Ishikawa (cell line): ENCODE results near the gene MFSD2A.

Experiments used
- CEBPB ChIP-seq: IDR thresholded peaks from 2 replicates; pipeline ENCODE4 v1.6.1; 2012
- CREB1 ChIP-seq: IDR thresholded peaks from 2 replicates; pipeline ENCODE4 v1.6.1; 2012; ENCODE audit warnings: low read depth
- EGR1 ChIP-seq: IDR thresholded peaks from 2 replicates; pipeline ENCODE4 v1.6.1; 2012
- EP300 ChIP-seq: IDR thresholded peaks from 2 replicates; pipeline ENCODE4 v1.6.1; 2012; ENCODE audit warnings: borderline replicate concordance
- FOXM1 ChIP-seq: IDR thresholded peaks from 2 replicates; pipeline ENCODE4 v1.6.1; 2012; ENCODE audit warnings: low read depth, borderline replicate concordance
- MAX ChIP-seq: IDR thresholded peaks from 2 replicates; pipeline ENCODE4 v1.6.1; 2012
- NFIC ChIP-seq: IDR thresholded peaks from 2 replicates; pipeline ENCODE4 v1.6.1; 2012
- RAD21 ChIP-seq: IDR thresholded peaks from 2 replicates; pipeline ENCODE4 v1.6.1; 2012; ENCODE audit warnings: low read depth
- REST ChIP-seq: IDR thresholded peaks from 2 replicates; pipeline ENCODE4 v1.6.1; 2012; ENCODE audit warnings: low read depth, mild to moderate bottlenecking
- TAF1 ChIP-seq: IDR thresholded peaks from 2 replicates; pipeline ENCODE4 v1.6.1; 2012; ENCODE audit warnings: low read depth, mild to moderate bottlenecking
- TCF12 ChIP-seq: IDR thresholded peaks from 2 replicates; pipeline ENCODE4 v1.6.1; 2012; ENCODE audit warnings: low read depth
- TEAD4 ChIP-seq: IDR thresholded peaks from 2 replicates; pipeline ENCODE4 v1.6.1; 2012
- USF1 ChIP-seq: IDR thresholded peaks from 2 replicates; pipeline ENCODE4 v1.6.1; 2012
- YY1 ChIP-seq: IDR thresholded peaks from 2 replicates; pipeline ENCODE4 v1.6.1; 2012; ENCODE audit warnings: low read depth
- ZBTB7A ChIP-seq: IDR thresholded peaks from 2 replicates; pipeline ENCODE4 v1.6.1; 2012; ENCODE audit warnings: low read depth

The MFSD2A gene

GRCh38 chr1:39944410-39945112 is 10.4 kb upstream of the MFSD2A start:
- no peak for TF ChIP-seq EGR1
- no peak for TF ChIP-seq TCF12
- no peak for TF ChIP-seq TEAD4
- TF ChIP-seq REST: no peak
- TF ChIP-seq CREB1: no peak
- no peak for TF ChIP-seq RAD21
- no peak for TF ChIP-seq EP300
- TF ChIP-seq FOXM1: no peak
- no peak for TF ChIP-seq YY1
- no peak for TF ChIP-seq USF1
- TF ChIP-seq ZBTB7A: no peak
- TF ChIP-seq CEBPB: no peak
- no peak for TF ChIP-seq NFIC
- TF ChIP-seq MAX: no peak
- no peak for TF ChIP-seq TAF1

GRCh38 chr1:39946216-39946615 is 8.7 kb upstream of the MFSD2A start:
- TF ChIP-seq MAX: no peak
- no peak for TF ChIP-seq TEAD4
- TF ChIP-seq TAF1: no peak
- TF ChIP-seq REST: no peak
- no peak for TF ChIP-seq NFIC
- TF ChIP-seq CREB1: no peak
- no peak for TF ChIP-seq FOXM1
- TF ChIP-seq EGR1: no peak
- TF ChIP-seq YY1: no peak
- TF ChIP-seq TCF12: no peak
- no peak for TF ChIP-seq ZBTB7A
- no peak for TF ChIP-seq EP300
- no peak for TF ChIP-seq RAD21
- TF ChIP-seq USF1: no peak
- no peak for TF ChIP-seq CEBPB

- TF ChIP-seq CREB1 (no peak), MAX (no peak), USF1 (no peak), CEBPB (no peak), FOXM1 (no peak), REST (no peak), ZBTB7A (no peak), TAF1 (no peak), TEAD4 (no peak), EGR1 (no peak), RAD21 (no peak), TCF12 (no peak), NFIC (no peak), YY1 (no peak), EP300 (no peak)
Measured at GRCh38 chr1:39947260-39947659, 7.7 kb upstream of the MFSD2A start.
